ENCODE measurements around the gene NT5C2. TPM values are rescaled to one million over a fixed set of nuclear protein-coding genes. Genes with fewer than 3 reads are reported as not detected.
A peak's percentile ranks its signal among the peaks of the same experiment; 100 is the strongest.

The NT5C2 gene
- total RNA-seq, 4 donors from 2014 or later = 91.2 to 98.3 (median 92.5) TPM

GRCh38 chr10:103155471-103156085, 37.5 kb downstream of the NT5C2 start:
- H3K4me1 ChIP-seq = peaks cover 0 to 39% (median 12%) of the 10 kb centered on the region in 3 donors
- intact Hi-C loops (cut with DNase I) = no loop called here
- DNase-seq = no peak

DNA sequence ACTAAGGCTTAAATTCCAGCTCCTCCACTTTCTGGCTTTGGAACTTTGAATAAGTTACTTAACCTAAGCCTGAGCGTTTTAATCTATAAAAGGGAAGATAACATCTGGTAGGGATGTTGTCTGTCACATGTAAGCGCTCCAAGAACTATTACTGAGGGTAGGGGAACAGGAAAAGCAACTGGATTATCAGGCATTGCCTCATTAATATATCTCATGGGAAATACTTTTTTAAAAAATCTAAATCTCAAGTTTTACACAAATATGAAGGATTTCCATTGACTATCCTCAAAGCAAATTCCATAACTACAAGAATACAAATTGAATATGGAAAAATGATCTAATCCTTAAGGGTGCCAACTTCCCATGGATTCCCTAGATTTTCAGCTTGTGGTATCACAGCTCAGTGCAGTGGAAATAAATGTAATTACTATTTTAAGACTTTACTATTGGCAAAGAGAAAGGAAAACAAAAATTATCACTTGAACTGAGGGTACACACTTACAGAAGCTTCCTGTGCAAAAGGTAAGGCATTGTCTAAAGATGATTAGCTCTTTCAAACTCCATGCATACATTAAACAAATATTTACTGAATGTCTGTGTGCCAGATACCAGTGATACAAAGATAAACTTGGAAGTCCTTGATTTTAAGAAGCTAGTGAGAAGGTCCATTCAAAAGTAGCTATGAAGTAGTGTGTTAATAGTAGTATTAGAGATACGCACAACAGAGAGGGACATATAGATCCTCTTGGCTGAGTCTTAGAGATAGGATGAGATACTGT, 38.4 kb downstream of the NT5C2 start:
- TF ChIP-seq POLR2A (IDR thresholded peaks at IDR 0.05) = no peak
- TF ChIP-seq, protein P1, sequence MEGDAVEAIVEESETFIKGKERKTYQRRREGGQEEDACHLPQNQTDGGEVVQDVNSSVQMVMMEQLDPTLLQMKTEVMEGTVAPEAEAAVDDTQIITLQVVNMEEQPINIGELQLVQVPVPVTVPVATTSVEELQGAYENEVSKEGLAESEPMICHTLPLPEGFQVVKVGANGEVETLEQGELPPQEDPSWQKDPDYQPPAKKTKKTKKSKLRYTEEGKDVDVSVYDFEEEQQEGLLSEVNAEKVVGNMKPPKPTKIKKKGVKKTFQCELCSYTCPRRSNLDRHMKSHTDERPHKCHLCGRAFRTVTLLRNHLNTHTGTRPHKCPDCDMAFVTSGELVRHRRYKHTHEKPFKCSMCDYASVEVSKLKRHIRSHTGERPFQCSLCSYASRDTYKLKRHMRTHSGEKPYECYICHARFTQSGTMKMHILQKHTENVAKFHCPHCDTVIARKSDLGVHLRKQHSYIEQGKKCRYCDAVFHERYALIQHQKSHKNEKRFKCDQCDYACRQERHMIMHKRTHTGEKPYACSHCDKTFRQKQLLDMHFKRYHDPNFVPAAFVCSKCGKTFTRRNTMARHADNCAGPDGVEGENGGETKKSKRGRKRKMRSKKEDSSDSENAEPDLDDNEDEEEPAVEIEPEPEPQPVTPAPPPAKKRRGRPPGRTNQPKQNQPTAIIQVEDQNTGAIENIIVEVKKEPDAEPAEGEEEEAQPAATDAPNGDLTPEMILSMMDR (IDR thresholded peaks at IDR 0.05) = no peak
- Histone ChIP-seq H3K27me3 (no peaks in the 10 kb centered on the region), H3K27ac (peak overlapping the region in 3 of 4 donors; percentile 16 to 78 (median 63)), H3K9me3 (no peaks in the 10 kb centered on the region), H3K4me1 (peaks cover 0 to 39% (median 12%) of the 10 kb centered on the region in 3 donors), H3K36me3 (peaks cover 0 to 45% (median 0%) of the 10 kb centered on the region in 3 donors), H3K4me3 (no peak overlapping the region)
- intact Hi-C loops (cut with DNase I) = no loop called here
- WGBS, 2 donors = 51 to 66% methylated on average over 3 of the region's 3 CpGs
- DNase-seq = no peak

More at GRCh38 chr10:103155471-103156085, 37.5 kb downstream of the NT5C2 start:
- Histone ChIP-seq H3K9me3 (no peaks in the 10 kb centered on the region), H3K27me3 (no peaks in the 10 kb centered on the region), H3K36me3 (peaks cover 0 to 54% (median 0%) of the 10 kb centered on the region in 3 donors), H3K4me3 (no peak overlapping the region), H3K27ac (no peak overlapping the region)
- TF ChIP-seq, protein P1 (IDR thresholded peaks at IDR 0.05) = no peak
- TF ChIP-seq POLR2A (IDR thresholded peaks at IDR 0.05) = no peak
- 48 to 70% methylated on average over 4 of the region's 4 CpGs for WGBS, 2 donors

DNA sequence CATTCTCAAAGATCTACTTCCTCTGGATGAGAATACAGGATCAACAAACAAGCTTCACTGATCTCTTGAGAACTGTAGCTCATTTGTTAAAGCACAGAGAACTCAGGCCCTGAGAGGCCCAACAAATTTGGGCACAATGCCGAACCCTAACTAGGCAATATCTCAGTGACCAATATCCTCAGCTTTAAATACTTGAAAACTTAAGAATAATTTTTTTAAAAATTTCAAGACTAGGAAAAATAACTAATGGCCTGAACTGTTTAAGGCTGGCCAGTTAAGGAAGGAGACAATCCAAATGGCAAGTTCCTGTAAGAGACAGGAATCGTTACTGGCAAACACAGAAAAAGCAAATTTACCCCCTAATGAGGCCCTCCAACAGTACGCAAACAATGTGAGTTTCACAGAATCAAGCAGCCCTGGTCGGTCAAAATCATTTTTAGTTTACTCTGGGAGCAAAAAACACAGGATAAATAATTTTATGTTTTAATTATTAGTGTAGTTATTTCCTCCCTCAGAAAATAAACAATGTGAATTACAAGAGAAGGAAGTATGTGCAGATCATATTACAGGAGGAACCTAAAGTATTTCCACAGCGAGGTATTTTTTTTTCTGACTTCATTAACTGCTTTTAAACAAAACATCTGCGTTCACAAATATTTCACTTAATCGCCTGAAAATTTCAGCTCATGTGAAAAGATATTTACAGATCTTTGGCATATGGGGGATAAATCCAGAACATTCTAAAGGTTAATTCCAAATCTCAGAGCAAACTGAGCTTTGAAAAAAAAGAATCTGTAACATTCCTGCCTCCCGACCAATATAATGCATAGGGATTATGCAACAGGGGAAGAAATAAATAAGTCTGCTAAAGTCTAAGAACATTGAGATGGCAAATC, 39.5 kb downstream of the NT5C2 start:
- no peak for DNase-seq
- 50 to 51% methylated on average over 8 of the region's 8 CpGs for WGBS, 2 donors
- Histone ChIP-seq H3K9me3 (no peaks in the 10 kb centered on the region), H3K27ac (peak overlapping the region; percentile 5 to 78 (median 62)), H3K4me3 (peak overlapping the region in 1 of 4 donors; percentile 41), H3K4me1 (peaks cover 0 to 39% (median 12%) of the 10 kb centered on the region in 3 donors), H3K36me3 (peaks cover 0 to 38% (median 0%) of the 10 kb centered on the region in 3 donors), H3K27me3 (no peaks in the 10 kb centered on the region)
- intact Hi-C loops (cut with DNase I) = no loop called here
- TF ChIP-seq, protein P1 (IDR thresholded peaks at IDR 0.05) = no peak
- TF ChIP-seq POLR2A (IDR thresholded peaks at IDR 0.05) = no peak

GRCh38 chr10:103149991-103150622, 43.0 kb downstream of the NT5C2 start:
- Histone ChIP-seq H3K4me3 (no peak overlapping the region), H3K36me3 (peaks cover 0 to 24% (median 0%) of the 10 kb centered on the region in 3 donors), H3K27ac (no peak overlapping the region), H3K9me3 (no peaks in the 10 kb centered on the region), H3K4me1 (peaks cover 3 to 43% (median 11%) of the 10 kb centered on the region in 3 donors), H3K27me3 (no peaks in the 10 kb centered on the region)
- DNase-seq = no peak
- WGBS, 2 donors = 90 to 94% methylated on average over 2 of the region's 2 CpGs
- intact Hi-C loops (cut with DNase I) = no loop called here
- TF ChIP-seq, protein P1 (IDR thresholded peaks at IDR 0.05) = no peak
- no peak for TF ChIP-seq POLR2A (IDR thresholded peaks at IDR 0.05)
